IMR-90 (cell line): ENCODE measurements around the gene HMCES. TPM values are rescaled to one million over a fixed set of nuclear protein-coding genes. Genes with fewer than 3 reads are reported as not detected.

Source experiments
- ATAC-seq: fragments of 200-7000 bp; cut with Tn5 transposase; 2 replicates; pipeline ENCODE4 v1.9.1; 2020; ENCODE audit warnings: low read depth, mild to moderate bottlenecking, moderate library complexity
- BruUV-seq: library from RNA; stranded (reverse); fragments of 400-500 nt; replicated peaks from 2 replicates; lab custom pipeline; 2021; lab: Mats Ljungman, UMichigan
- CTCF ChIA-PET: fragments of 300-600 bp; formaldehyde crosslinking; extraction: SDS; loops from one replicate; lab custom pipeline; 2021; ENCODE audit warnings: antibody characterized with exemption; lab: Yijun Ruan, JAX
- POLR2A ChIA-PET: fragments of 300-600 bp; sonication (Branson Sonifier 250); formaldehyde crosslinking; loops from one replicate; lab custom pipeline; 2022; ENCODE audit warnings: antibody characterized with exemption; ENCODE audit not compliant: unreplicated experiment; lab: Charles Lee
- DNase-seq: peaks from one replicate; pipeline ENCODE4 v3.0.0; 2013
- H2AFZ ChIP-seq: replicated peaks from 2 replicates; pipeline ENCODE3; 2013; ENCODE audit warnings: low read length, mild to moderate bottlenecking; ENCODE audit not compliant: poor library complexity
- H2AK5ac ChIP-seq: 2 replicates; pipeline ENCODE4 v1.6.1; 2013; ENCODE audit warnings: low read depth, low read length, inconsistent platforms
- H2AK9ac ChIP-seq: replicated peaks from 2 replicates; pipeline ENCODE3; 2013; ENCODE audit warnings: mild to moderate bottlenecking, low read depth, low read length, moderate library complexity; ENCODE audit not compliant: poor library complexity
- H2BK120ac ChIP-seq: 2 replicates; pipeline ENCODE4 v1.6.1; 2013; ENCODE audit warnings: low read depth, low read length, inconsistent platforms
- H2BK15ac ChIP-seq: 3 replicates; pipeline ENCODE4 v1.6.1; 2013; ENCODE audit warnings: low read depth, low read length, inconsistent platforms
- H2BK20ac ChIP-seq: 2 replicates; pipeline ENCODE4 v1.6.1; 2013; ENCODE audit warnings: low read depth, mild to moderate bottlenecking, inconsistent platforms, low read length, moderate library complexity
- H2BK5ac ChIP-seq: 2 replicates; pipeline ENCODE4 v1.6.1; 2013; ENCODE audit warnings: mild to moderate bottlenecking, low read depth, low read length, inconsistent platforms; ENCODE audit not compliant: poor library complexity, severe bottlenecking
- H3K14ac ChIP-seq: replicated peaks from 2 replicates; pipeline ENCODE4 v1.6.1; 2013; ENCODE audit warnings: low read depth, low read length, inconsistent platforms
- H3K18ac ChIP-seq: 2 replicates; pipeline ENCODE4 v1.6.1; 2013; ENCODE audit warnings: low read depth, low read length, control low read depth
- H3K23ac ChIP-seq: 2 replicates; pipeline ENCODE4 v1.6.1; 2013; ENCODE audit warnings: low read depth, low read length, inconsistent platforms
- H3K27ac ChIP-seq: 2 replicates; pipeline ENCODE4 v1.5.1; 2013; ENCODE audit warnings: mild to moderate bottlenecking, control low read depth, low read length; ENCODE audit not compliant: insufficient read depth
- H3K27me3 ChIP-seq: 2 replicates; pipeline ENCODE4 v1.6.1; 2013; ENCODE audit warnings: low read length; ENCODE audit not compliant: control insufficient read depth, insufficient read depth
- H3K36me3 ChIP-seq: 2 replicates; pipeline ENCODE4 v1.6.1; 2013; ENCODE audit warnings: low read length, mixed read lengths; ENCODE audit not compliant: control insufficient read depth, insufficient read depth
- H3K4ac ChIP-seq: 2 replicates; pipeline ENCODE4 v1.6.1; 2013; ENCODE audit warnings: low read depth, low read length, inconsistent platforms
- H3K4me1 ChIP-seq: 2 replicates; pipeline ENCODE4 v1.6.1; 2013; ENCODE audit warnings: low read length, mixed read lengths; ENCODE audit not compliant: control insufficient read depth, insufficient read depth
- H3K4me2 ChIP-seq: 2 replicates; pipeline ENCODE4 v1.6.1; 2013; ENCODE audit warnings: low read depth, mild to moderate bottlenecking, control low read depth, low read length, moderate library complexity
- H3K4me3 ChIP-seq: 2 replicates; pipeline ENCODE4 v1.5.1; 2013; ENCODE audit warnings: low read depth, mild to moderate bottlenecking, control low read depth, low read length, moderate library complexity; ENCODE audit not compliant: insufficient read depth
- H3K56ac ChIP-seq: 2 replicates; pipeline ENCODE4 v1.6.1; 2013; ENCODE audit warnings: low read length, inconsistent platforms; ENCODE audit not compliant: insufficient read depth; ENCODE audit errors: extremely low read depth
- H3K79me1 ChIP-seq, 2 experiments: 2 replicates each; pipeline ENCODE4 v1.6.1; 2013; ENCODE audit warnings: low read length in 2 of 2, inconsistent platforms in 1 of 2, low read depth in 1 of 2
- H3K9ac ChIP-seq: 2 replicates; pipeline ENCODE4 v1.6.1; 2013; ENCODE audit warnings: low read depth, low read length, control low read depth
- H3K9me1 ChIP-seq: 2 replicates; pipeline ENCODE4 v1.6.1; 2013; ENCODE audit warnings: low read length, inconsistent platforms; ENCODE audit not compliant: insufficient read depth
- H3K9me3 ChIP-seq: 2 replicates; pipeline ENCODE4 v1.6.1; 2013; ENCODE audit warnings: low read length; ENCODE audit not compliant: control insufficient read depth, insufficient read depth
- H4K20me1 ChIP-seq: 2 replicates; pipeline ENCODE4 v1.6.1; 2013; ENCODE audit warnings: low read length, inconsistent platforms; ENCODE audit not compliant: insufficient read depth
- H4K5ac ChIP-seq: 2 replicates; pipeline ENCODE4 v1.6.1; 2013; ENCODE audit warnings: mild to moderate bottlenecking, low read depth, low read length, control low read depth
- H4K8ac ChIP-seq, 2 experiments: 2 replicates each; pipeline ENCODE4 v1.6.1; 2013; ENCODE audit warnings: low read depth in 2 of 2, low read length in 2 of 2, control low read depth in 1 of 2, inconsistent platforms in 1 of 2
- H4K91ac ChIP-seq: 2 replicates; pipeline ENCODE4 v1.6.1; 2013; ENCODE audit warnings: low read depth, low read length, inconsistent platforms; ENCODE audit not compliant: insufficient read depth
- CEBPB ChIP-seq: IDR thresholded peaks from 2 replicates; pipeline ENCODE4 v1.6.1; 2012; ENCODE audit warnings: low read depth, low read length, improper control_type of control experiment
- FOS ChIP-seq: fragments of 150-350 bp; IDR thresholded peaks from 2 replicates; pipeline ENCODE4 v1.6.1; 2016; ENCODE audit warnings: low read depth, low read length
- MAFK ChIP-seq: IDR thresholded peaks from 2 replicates; pipeline ENCODE4 v1.6.1; 2012; ENCODE audit warnings: low read depth, low read length, improper control_type of control experiment
- MXI1 ChIP-seq: IDR thresholded peaks from 2 replicates; pipeline ENCODE4 v1.6.1; 2012; ENCODE audit warnings: low read depth, mild to moderate bottlenecking, low read length, moderate library complexity, borderline replicate concordance
- NFE2L2 ChIP-seq: fragments of 150-350 bp; IDR thresholded peaks from 2 replicates; pipeline ENCODE4 v1.6.1; 2016; ENCODE audit warnings: low read depth, mild to moderate bottlenecking, low read length
- RFX5 ChIP-seq: IDR thresholded peaks from 2 replicates; pipeline ENCODE4 v1.8.0; 2012; ENCODE audit warnings: low read depth, mild to moderate bottlenecking, low read length, moderate library complexity
- USF2 ChIP-seq: fragments of 150-350 bp; IDR thresholded peaks from 2 replicates; pipeline ENCODE4 v1.6.1; 2017; ENCODE audit warnings: mild to moderate bottlenecking, antibody characterized with exemption, low read length, low read depth
- WGBS, 2 experiments: methylation state at CpG; one replicate each; pipeline versions ENCODE4 v1.1.5 to v1.1.7; 2013; ENCODE audit warnings: missing lambda C conversion rate in 2 of 2; ENCODE audit not compliant: insufficient read length in 1 of 2; ENCODE audit errors: extremely low coverage in 2 of 2; 5-methylcytosine and 5-hydroxymethylcytosine counted together
- dilution Hi-C: fragments of 300-500 bp; cut with HindIII; formaldehyde crosslinking; loops from one replicate; pipeline ENCODE4 v1.14.3; 2018; ENCODE audit warnings: low sequenced_read_pairs; ENCODE audit not compliant: unreplicated experiment
- in situ Hi-C: fragments of 300-500 bp; cut with MboI; formaldehyde crosslinking; loops from 3 replicates; pipeline ENCODE4 v1.14.3; 2019; ENCODE audit warnings: low sequenced_read_pairs, inconsistent platforms, mixed read lengths
- intact Hi-C: fragments of 100-400 bp; cut with micrococcal nuclease; formaldehyde crosslinking; loops from 2 replicates; pipeline ENCODE4 v1.10.0; 2022
- polyA plus RNA-seq, 3 experiments: library from polyadenylated mRNA; depleted of rRNA; stranded (reverse); fragments of >200 nt; gene quantifications; 2 replicates each; pipeline ENCODE4 v1.2.3, GENCODE V29; 2012; ENCODE audit warnings: low replicate concordance in 1 of 3
- total RNA-seq: library from RNA; depleted of rRNA; stranded (reverse); fragments of >200 nt; gene quantifications from 2 replicates; pipeline ENCODE4 v1.2.3, GENCODE V29; 2012

The HMCES gene
- total and polyA plus RNA-seq, 2 of the 4 experiments (the other 2 are of a cell fraction), result 26.0 to 30.5 TPM

- peaks cover 0 to 2% of the 10 kb centered on the region in 2 experiments; a peak in 2 of 4 replicates for H3K79me1 ChIP-seq
- no peak overlapping the region for H2AFZ ChIP-seq
- no peak overlapping the region for H4K5ac ChIP-seq
- TF ChIP-seq MXI1 (no peak), NFE2L2 (no peak), USF2 (no peak), FOS (no peak), CEBPB (no peak), MAFK (no peak), RFX5 (no peak)
- no peak overlapping the region for H3K27ac ChIP-seq
- no peaks in the 10 kb centered on the region for H3K27me3 ChIP-seq
- in situ Hi-C loops, result no loop called here
- ATAC-seq (no peak), DNase-seq (no peak)
- no peak overlapping the region for H2BK120ac ChIP-seq
- no peak overlapping the region for H3K18ac ChIP-seq
- H3K9ac ChIP-seq, result no peak overlapping the region
- dilution Hi-C loops, result no loop called here
- H3K4me2 ChIP-seq, result no peak overlapping the region
- H3K23ac ChIP-seq, result no peak overlapping the region
- no peak overlapping the region for H3K4ac ChIP-seq
- H3K36me3 ChIP-seq, result peaks cover 3% of the 10 kb centered on the region
- no peak overlapping the region for H2AK5ac ChIP-seq
- no peak overlapping the region for H4K8ac ChIP-seq
- H4K91ac ChIP-seq, result no peak overlapping the region
- no CpG with 5 or more reads among the region's 12 CpGs for WGBS, 2 experiments
- 0 out of 2 replicates have a peak, but pooled peaks cover 2% of the 10 kb centered on the region for H3K4me1 ChIP-seq
- H4K20me1 ChIP-seq, result no peaks in the 10 kb centered on the region
- CTCF ChIA-PET, result no interaction called here
- intact Hi-C loops, result no loop called here
- peaks cover 15% of the 10 kb centered on the region for H3K9me1 ChIP-seq
- H3K14ac ChIP-seq, result no peak overlapping the region
- H3K9me3 ChIP-seq, result no peaks in the 10 kb centered on the region
- POLR2A ChIA-PET, result interaction anchor here (0.6 kb wide), 1 partner anchor 63 kb away, joined by 8 read pairs; no protein-coding TSS in a partner anchor
- H2BK15ac ChIP-seq, result no peak overlapping the region
- no peak overlapping the region for H3K4me3 ChIP-seq
- no TSS peak for BruUV-seq
- H3K56ac ChIP-seq, result no peak overlapping the region
- H2AK9ac ChIP-seq, result no peak overlapping the region
- no peak overlapping the region for H2BK5ac ChIP-seq
- no peak overlapping the region for H2BK20ac ChIP-seq
Measured at GRCh38 chr3:129326138-129326537, 47.5 kb downstream of the HMCES start.
